ENCODE results near the gene TRABD2A.
A peak's percentile ranks its signal among the peaks of the same experiment; 100 is the strongest.

Gene TRABD2A

DNA sequence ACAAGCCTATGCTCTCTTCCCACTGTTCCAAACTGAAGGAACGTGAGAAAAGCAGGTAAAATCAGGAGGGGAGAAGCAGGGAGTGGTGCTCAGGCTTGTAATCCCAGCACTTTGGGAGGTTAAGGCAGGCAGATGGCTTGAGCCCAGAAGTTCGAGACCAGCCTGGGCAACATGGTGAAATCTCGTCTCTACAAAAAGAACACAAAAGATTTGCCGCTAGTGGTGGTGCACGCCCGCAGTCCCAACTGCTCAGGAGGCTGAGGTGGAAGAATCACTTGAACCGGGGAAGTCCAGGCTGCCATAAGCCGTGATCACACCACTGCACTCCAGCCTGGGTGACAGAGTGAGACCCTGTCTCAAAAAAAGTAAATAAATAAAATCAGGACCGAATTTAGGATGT, 23.3 kb upstream of the TRABD2A start:
- DNase-seq, result no peak

DNA sequence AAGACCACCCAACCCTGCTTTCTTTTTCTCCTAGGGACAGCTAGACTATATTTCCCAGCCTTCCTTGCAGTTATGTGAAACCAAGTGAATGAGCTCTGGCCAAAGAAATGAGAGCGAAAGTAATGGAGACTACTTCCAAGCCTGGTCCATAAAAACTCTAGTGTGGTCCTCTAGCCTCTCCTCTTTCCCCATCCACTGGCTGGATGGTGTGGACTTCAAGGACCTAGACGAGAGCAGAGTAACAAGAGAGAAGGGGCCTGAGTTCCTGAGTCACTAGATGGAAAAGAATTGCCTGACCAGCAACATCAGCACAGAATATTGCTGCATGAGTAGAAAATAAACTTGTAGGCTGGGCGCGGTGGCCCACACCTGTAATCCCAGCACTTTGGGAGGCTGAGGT, 21.6 kb upstream of the TRABD2A start:
- DNase-seq, result no peak

DNA sequence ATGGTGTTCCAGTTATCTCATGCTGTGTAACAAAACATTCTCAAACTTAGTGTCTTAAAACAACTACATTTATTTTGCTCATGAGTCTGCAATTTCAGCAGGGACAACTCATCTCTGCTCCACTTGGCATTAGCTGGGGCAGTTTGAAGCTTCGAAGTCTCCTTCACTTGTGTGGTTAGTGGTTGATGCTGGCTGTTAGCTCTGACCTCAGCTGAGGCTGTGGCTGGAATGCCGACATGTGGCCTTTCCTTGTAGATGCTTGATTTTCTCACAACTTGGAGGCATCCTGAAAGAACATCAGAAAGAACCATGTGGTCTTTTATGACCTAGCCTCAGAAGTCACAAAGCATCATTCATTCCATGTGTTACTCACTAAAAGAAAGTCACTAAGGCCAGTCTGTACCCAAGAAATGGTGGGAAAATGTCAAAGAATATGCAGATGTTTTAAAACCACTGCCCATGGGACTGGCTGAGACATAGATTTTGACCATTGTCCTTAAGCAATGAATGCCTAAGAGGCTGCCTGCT, 20.8 kb upstream of the TRABD2A start:
- no peak for DNase-seq

DNA sequence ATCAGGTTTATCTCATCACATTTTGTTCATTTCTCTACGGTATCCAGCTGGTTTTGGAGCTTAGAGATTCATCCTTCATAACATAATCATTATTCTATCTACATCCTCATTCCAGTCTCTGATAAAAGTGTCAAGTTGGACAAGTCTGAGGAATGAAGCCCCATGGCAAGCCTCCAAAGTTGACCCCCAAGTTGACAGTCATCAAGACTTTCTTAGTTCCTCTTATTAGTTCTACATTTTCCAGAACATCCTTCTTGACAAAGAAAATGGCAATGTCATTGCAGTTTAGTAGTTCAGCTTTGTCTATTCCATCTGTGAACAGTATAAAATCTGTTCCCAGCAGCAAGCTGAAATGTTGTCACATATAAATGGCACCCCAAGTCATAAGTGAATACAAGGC, 20.1 kb upstream of the TRABD2A start:
- DNase-seq, result no peak

DNA sequence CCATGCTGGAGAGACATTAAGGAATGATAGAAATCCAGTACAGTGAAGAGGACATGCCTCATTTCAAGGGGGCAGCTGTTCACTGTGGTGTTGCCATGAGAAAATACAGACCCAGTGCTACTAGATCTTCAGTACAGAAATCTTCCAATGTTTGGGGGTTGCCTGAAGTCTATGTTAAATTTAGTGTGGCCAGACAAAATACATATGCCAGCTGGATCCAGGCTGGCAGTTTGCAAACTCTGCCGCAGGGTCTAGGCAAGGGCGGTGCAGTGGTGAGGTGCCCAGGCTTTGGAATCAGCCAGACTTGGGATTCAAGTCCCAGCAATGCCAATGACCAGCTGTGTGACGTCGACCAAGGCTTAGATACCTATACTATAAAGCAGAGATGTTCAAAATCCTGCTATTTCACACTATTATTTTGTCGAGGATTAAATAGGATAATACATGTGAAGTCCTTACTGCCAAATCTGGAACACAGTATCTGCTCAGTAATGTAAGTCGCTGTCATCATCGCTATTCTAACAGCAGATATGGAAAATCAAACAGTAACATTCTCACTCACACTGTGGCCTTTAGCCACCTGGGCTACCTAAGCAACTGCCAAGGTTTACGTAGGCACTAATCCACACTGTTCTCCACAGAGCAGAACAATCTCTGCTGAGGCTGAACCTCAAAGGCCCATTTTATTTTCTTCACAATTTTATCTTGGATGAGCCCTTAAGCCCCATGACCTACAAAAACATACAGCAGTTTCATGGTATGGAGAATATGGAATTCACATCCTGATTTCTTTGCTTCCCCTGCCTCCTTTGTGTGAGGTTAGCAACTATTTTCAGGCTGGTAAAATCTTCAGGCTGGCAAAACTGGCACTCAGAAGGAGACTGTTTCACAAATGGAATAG, 18.7 kb upstream of the TRABD2A start:
- DNase-seq, result no peak

GRCh38 chr2:84897773-84898172, 16.9 kb upstream of the TRABD2A start:
- DNase-seq, result no peak

- DNase-seq, result no peak
Measured at GRCh38 chr2:84896567-84896966, 15.7 kb upstream of the TRABD2A start.

DNA sequence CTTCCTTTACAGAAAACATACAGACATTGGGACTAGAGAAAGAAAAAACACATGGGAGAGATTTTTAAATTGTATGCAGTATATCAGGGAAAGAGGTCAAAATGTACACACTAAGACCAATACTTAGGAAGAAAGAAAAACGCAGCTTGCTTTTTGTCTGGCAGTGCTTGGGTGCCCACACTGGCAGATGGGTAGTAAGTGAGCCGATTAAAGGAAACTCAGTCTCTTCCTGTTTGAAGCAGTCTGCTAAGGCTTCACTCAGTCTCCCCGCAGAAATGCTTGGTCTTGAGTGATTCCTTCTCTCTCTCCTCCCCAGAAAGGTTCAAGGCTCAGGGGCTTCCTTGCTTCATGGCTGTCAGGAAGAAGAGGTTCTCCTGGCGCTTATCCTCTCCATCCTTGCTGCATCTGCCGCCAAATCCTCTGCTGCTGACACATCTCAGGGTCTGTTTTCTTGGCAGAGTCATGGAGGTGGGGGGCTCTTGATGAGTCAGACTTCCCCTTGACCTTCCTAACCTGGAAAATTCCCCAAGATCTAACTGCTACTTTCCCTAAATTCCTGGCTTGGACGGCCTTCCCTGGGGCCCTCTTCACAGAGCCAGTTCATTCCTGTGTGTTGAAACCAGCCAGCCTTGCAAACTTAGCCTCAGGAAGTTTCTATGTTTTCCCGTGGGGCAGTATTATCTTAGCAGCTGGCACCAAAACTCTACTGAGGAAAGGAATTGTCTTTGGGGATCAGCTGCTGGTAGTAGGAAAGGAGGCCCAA, 14.1 kb upstream of the TRABD2A start:
- DNase-seq, result peak; percentile 23 to 47

GRCh38 chr2:84894131-84894586, 13.3 kb upstream of the TRABD2A start:
- DNase-seq, result no peak

DNA sequence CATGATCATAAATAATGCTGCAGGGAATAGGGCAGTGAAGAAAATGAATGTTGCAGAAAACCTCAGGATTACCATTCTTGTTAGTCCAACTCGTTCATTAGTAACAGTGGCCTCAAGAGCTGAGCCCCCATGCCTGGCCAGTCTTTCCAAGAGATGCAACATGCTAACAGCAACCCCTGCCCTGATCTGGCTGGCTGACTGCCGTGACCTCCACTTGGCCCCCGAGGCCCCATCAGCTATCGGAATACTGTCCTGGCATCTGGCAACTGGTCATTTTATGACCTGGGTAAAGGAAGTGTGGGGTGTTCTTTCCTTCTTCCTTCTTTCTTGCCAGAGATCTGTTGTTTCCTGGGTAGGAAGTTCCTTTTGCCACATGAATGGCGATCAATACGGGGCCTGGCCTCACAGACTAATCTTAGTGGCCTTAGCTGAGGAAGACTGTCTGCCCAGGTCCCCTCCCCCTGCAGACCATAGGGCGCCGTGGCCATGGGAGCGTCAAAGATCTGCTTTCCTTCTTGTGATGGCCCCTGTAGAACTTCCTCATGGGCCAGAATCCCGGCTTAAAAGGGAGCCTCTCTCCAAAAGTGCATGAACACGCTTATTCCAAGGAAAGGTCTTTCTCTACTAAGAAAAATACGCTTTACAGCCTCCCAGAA, 10.6 kb upstream of the TRABD2A start:
- DNase-seq, result no peak

- peak in 1 of 2 donors; percentile 38 for DNase-seq
Measured at GRCh38 chr2:84889332-84889731, 8.4 kb upstream of the TRABD2A start.

DNA sequence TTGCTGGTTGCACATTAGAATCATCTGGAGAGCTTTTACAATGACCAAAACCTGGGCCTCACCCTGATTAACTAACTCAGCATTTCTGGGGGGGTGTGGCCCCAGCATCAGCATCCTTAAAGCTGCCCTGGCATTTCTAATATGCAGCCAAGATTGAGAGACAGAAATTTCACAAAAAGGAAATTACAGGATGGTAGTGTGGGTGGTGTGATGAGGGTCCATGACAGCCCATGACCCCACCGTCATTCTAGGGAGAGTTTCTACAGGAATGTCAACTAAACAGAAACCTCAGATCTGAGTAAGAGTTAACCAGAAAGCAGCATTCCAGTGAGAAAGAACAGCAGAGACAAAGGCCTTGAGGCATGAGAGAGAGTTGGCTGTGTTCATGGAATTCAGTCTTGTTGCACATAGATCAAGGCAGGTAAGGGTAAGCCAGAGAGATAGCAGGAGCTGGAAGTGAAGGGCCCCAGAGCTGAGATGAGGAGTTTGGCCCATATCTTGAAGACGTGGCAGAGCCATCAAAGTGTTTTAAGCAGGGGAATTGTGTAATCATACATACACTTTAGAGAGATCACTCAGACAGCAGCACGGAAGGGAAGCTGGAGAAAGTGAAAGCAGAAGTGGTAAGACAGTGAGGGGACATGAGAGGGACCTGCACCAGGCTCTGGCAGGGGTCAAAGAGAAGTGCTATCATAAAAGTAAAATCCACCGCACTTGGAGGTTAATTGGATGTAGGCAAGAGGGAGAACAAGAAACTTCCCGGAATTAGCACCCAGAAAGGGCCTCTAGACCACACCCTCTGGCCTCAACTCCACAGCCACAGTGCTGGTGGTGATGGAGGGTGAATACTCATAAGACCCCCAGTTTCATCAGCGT, 7.8 kb upstream of the TRABD2A start:
- peak; percentile 78 to 80 for DNase-seq

- no peak for DNase-seq
Measured at GRCh38 chr2:84886791-84887190, 5.9 kb upstream of the TRABD2A start.

GRCh38 chr2:84885111-84885510, 4.2 kb upstream of the TRABD2A start:
- no peak for DNase-seq

DNA sequence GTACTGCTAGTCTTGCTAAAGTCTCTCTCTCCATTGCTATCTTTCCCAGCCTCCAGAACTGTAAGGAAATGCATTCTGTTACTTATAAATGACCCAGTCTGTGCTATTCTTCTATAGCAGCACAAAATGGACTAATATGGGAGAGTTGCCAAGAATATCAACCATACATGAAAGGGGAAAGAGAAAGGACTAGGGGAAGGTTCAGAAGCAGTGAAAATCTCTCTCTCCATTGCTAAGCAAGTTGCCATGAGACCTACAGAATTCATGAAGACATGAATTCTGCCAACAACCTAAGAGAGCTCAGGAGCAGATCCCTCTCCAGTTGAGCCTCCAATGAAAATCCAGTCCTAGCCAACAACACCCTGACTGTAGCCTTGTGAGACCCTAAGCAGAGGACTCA, 3.6 kb upstream of the TRABD2A start:
- no peak for DNase-seq

DNA sequence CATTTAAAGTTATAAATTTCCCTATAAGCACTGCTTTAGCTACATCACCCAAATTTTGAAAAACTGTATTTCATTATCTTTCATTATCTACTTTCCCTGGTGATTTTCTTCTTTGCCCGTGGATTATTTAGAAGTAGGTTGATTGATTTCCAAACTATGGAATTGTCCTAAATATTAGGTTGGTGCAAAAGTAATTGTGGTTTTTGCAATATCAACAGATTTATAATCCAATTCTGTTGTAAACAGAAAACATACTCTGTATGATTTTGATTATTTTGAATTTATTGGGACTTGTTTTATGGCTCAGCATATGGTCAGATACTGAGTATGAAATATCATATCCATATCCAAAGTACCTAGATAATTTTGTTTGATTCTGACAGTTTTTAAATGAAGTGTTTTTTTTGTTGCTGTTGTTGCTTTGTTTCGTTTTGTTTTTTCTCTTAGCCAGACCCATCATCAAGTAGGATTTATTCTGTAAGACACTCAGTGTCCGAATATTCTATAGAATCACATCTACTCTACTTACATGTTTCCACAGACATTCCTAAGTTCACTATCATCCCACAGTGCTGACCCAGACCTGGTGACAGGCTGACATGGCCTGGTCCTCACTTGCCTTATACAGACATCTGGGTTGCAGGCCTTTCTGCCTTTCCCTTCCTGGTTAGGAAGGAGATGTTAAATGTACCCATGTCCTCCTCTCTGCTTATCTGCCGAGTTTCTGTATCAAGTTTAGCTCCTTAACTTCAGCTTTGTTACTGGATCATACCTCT, 2.1 kb upstream of the TRABD2A start:
- no peak for DNase-seq

- DNase-seq, result no peak
Measured at GRCh38 chr2:84882414-84882738, 1.5 kb upstream of the TRABD2A start.

- peak; percentile 88 to 89 for DNase-seq
Measured at GRCh38 chr2:84881581-84882413, 913 bp upstream of the TRABD2A start.

GRCh38 chr2:84880395-84880644, 564 bp downstream of the TRABD2A start:
- no peak for DNase-seq

DNA sequence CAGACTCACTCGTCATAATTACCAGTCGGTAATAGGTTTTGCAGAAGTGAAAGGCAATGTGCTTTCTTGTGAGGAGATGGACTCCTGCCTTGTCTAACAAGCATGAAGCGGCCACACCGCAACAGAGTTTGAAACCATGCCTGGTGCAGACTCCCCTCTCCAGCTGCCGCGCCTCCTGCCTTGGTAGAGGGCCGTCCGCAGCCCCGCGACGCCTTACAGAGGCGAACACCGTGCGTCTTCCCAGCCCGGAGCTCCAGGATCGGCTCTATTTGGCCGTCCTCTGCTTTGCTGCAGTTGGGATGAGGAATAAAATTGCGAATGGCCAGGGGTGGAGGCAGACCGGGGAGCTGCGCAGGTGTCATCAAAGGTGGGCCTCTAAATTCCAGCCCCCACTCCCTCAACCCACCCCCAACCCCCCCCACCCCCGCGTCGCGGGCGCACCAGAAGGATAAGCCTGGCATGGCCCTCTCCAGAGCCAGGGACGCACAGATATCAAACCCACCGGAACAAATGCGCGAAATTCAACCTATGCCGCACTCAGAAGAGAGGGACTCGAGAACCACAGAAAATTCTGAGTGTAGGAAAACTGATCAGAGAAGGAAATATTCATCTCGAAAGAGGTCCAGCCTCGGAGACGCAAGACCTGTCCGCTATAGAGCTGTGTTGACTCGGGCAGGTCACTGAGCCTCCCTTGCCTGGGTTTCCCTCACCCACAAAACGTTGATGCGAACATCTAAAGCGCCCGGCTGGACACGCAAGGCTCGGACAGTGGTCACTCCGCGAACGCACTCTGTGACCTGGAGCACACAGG, 1.1 kb downstream of the TRABD2A start:
- no peak for DNase-seq
